Hindlimb muscle (tissue), 1 donor: ENCODE results near the gene MYOT. TPM values are rescaled to one million over a fixed set of nuclear protein-coding genes. Genes with fewer than 3 reads are reported as not detected.
"Not testable (repeated sequence)": the region's sequence is repeated elsewhere in the genome, so short reads cannot be mapped to it uniquely, and the experiment has no call there.

Experiments
- DNase-seq: peaks from one replicate; pipeline ENCODE4 v3.0.0-alpha.2; 2013
- polyA plus RNA-seq: library from polyadenylated mRNA; unstranded; fragments of 120-200 nt; gene quantifications from one replicate; pipeline ENCODE4 v1.2.1, GENCODE V29; 2013; ENCODE audit not compliant: insufficient read length

Gene MYOT
- polyA plus RNA-seq, 1 donor, result 268 TPM

DNA sequence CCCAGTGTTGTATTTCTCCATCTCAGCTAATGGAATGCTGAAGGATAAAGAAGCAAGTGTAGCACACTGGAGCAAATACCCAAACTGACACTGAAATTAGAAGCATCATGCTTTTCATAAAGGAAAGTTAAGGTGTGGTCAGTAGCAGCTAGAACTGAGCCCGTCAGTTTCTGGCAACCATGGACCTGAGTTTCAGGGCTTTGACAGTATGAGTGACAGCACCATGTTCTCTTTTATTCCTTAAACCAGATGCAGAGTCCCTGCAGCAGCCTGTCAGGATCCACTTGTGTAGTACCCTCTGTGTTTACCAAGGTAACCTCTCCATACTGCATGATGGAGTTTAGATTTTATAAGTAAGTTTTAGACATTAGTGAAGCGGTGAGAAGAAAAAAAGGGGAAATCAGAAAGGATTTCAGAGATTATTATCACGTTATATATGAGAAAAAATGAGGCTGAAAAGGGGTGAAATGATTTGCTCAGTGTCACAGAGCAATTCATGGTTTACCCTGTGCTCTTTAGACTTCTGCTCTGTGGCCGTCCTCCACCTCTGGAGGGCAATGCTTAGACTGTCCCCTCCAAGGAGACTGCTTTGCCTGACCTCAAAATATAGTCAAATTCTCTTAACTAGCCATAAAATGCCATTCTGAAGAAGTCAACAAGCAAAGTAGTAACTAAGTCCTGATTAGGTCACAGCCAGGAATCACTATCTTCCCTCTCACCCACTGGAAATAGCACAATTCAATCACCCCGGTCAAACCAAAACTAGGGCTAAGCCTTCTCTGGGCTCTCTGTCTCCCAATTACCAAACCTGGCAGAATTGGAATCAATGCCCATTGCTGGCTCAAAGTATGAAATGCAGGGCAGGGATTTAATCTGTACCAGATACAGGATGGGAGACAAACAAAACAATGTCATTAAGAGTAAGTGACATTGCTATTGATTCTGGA is 10.5 kb upstream of the MYOT start:
- DNase-seq, result no peak

DNA sequence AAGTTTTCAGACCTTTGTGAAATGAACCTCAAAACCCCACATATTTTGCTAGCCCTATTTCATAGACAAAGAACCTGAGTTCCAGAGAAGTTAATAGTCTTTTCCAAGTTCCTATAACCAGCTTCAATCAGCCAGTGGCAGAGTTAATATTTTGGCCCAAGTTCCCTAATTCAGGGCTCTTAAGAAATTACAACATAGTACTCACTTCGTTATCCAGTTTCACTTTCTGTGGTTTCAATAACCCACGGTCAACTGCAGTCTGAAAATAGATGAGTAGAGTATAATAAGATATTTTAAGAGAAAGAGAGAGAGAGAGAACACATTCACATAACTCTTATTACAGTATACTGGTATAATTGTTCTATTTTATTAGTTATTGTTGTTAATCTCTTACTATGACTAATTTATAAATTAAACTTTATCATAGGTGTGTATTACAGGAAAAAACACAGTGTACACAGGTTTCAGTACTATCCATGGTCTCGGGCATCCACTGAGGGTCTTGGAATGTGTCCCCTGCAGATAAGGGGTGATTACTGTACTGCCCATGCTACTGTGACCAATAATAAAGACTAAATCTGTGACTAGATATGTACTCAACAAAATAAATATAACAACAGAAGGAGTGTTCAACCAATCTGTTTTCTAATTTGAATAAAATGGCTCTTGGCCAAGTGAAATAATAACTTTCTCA is 9.3 kb upstream of the MYOT start:
- DNase-seq, result no peak

DNA sequence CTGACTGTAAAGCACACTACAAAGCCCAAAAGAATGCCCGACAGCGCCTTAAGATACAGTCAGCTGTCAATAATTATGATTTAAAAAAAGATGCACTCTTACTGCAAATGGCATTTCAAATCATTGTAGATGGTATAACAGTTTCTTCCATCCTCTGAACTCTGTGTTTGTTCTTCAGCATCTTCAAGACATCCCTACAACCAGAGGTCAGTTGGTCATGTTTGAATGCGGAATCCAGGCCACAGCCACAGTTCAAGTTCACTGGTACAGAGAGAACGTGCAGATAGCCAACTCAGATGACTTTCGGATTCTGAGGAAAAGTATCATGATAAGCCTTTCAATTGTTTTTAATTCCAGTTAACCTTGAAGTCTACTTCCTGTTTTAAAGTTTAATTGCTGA is 8.7 kb upstream of the MYOT start:
- no peak for DNase-seq

DNA sequence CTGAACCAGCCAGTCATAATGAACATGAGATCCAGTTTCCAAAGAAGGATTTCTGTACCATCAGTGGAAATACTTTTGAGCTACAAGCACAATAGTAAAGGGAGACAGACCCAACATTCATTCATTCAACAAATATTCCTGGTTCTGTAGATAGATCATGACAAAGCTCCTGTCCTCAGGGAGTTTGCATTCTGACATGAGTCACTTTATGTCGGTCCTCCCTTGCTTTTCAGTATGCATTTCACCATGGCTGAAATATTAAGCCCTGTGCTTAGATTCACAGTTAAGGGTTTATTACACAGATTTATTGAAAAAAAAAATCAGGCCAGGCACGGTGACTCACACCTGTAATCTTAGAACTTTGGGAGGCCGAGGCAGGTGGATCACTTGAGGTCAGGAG is 5.4 kb upstream of the MYOT start:
- no peak for DNase-seq

DNA sequence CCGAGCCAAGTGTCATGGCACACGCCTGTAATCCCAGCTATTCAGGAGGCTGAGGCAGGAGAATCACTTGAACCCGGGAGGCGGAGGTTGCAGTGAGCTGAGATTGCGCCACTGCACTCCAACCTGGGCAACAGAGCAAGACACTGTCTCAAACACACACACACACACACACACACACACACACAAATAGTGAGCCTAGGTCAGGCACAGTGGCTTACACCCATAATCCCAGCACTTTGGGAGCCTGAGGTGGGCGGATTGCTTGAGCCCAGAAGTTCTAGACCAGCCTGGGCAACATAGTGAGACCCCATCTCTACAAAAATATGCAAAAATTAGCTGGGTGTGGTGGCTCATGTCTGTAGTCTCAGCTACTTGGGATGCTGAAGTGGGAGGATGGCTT is 4.0 kb upstream of the MYOT start:
- DNase-seq, result not testable (repeated sequence)

DNA sequence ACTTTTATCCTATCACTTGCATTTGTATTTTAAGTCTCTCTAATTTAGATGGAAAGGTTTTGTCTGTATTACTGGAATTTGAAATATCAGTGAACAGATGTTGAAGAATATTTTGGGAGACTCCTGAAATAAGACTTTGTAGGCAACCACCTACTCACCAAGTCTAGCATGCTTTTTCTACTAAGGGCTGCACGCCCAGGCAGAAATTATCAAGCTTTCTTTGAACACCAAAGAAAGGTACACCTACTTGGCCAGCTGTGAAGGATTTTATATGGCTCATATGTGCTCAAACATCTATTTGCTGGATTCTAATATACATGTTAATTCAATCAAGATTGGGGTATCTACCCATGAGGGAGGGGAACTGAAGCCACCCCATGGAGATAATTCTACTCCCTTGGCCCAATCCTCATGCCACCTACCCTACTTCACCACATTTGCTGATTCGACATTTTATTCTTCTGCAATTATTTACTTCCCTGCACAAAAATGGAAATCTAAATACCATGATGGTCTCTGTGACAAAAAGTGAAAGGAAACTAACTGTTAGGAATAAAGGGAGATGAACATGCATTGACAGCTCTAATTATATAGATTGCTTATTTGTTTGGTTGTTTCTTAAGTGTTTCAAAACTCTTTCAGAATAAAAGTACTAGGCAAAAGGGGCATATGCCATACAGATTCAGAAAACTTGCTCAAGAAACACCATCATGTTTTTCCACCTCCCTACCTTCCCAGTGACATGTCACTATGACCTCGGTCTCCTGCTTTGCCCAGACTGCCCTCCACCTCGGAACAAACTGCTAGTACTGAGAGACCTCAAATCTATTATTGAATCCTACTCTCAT is 895 bp upstream of the MYOT start:
- DNase-seq, result no peak

DNA sequence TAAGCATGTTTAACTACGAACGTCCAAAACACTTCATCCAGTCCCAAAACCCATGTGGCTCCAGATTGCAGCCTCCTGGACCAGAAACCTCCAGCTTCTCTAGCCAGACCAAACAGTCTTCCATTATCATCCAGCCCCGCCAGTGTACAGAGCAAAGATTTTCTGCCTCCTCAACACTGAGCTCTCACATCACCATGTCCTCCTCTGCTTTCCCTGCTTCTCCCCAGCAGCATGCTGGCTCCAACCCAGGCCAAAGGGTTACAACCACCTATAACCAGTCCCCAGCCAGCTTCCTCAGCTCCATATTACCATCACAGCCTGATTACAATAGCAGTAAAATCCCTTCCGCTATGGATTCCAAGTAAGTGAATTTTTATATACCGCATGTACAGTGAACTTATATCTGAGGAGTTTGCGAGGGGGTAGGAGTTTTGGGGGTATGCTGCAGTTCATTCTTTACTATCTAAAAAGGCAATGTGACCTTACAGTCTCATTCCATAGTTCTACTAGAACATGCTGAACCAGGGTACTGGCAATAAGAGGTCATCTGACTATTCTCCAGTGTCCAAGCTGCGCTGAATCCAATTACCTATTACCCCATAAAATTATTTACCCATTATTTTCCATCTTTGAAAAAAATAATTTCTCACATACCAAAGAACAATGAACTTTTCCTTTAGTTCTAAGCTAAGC is 3.1 kb downstream of the MYOT start:
- DNase-seq, result no peak

DNA sequence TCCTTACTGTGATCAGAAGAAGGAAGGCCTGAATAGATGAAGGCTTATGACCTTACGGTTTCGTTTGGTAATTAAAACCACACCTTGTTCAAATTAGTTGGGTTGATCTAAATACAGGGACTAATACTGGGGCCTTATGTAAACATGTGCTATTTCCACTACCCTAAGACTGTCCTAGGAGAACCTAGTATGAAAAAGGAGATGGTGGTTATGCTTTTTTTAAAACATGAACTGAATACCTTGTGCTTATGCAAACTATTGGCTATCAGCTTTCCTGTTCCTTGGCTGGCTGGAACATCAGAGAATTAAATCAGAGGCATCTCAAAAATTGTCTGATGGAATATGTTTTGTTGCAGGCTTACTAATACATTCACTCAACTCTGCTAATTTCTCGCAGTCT is 3.9 kb downstream of the MYOT start:
- DNase-seq, result no peak

DNA sequence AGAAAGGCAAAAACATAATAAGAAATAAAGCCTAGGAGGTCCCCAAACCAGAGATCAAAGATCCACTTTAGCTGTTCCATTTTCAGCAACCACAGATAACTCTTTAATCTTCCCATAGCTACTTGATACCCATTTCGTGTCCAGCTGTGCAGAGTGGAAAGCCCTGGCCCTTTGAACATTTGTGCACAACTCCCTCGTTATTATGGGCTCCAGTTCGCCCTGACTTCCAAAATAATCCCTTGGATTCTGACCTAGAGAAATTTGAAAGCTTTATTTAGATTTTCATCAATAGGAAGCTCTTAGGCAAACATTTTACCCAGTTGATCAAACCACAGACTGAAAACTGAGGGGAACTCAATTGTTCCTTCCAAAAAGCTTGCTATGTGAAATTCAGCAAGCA is 4.8 kb downstream of the MYOT start:
- DNase-seq, result no peak

DNA sequence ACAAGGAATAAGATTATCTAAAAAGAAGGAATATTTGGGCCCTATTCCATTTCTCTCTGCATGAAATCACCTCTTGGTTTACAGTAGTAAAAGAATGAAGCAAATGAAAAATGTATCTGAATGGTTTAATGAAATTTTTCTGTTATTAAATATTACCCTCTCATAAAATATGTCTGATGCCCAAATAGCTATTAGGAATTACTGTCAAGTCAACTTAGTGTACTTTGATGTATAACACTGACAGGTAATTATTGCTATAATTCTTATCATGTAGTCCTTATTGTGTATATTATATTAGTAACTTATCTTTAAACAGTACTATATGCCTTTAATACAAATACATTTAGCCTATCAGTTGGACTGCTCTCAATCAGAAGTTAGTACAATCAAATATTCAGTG is 8.4 kb downstream of the MYOT start:
- DNase-seq, result no peak

DNA sequence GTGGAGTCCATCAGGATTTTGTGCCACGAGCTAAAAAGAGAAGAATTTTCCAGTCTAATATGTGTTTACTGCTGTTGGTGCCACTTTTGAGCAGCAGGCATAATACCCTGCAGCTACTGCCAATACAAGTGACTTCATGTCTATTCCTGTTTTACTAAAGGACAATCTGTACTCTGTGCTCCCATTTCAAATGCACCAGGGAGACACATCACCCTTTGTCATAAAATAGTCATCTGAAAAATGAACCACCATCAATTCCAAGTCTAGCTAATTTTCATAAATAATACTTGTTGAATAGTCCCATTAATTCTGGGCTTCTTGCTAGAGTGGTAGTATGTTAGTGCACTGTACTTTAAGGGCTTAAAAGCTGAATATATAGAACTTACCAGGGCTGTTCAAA is 12.7 kb downstream of the MYOT start:
- DNase-seq, result no peak

DNA sequence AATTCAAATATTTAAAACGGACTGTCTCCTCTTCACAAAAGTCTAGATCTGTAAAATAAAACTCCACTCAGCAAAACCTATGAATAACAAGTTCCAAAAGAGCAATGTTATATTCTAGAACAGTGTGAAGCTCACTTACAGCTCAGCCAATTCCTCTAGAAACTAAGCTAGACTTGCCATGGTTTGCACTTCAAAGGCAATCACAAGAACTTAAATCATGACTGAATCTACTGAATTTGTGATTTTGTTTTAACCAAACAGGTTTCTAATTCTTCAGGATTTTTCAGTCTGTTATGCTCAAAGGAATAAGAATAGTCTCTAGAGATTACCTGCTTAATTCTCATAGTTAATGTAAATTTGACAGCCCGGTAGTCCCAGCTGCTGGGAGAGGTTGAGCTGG is 20.2 kb downstream of the MYOT start:
- DNase-seq, result no peak

DNA sequence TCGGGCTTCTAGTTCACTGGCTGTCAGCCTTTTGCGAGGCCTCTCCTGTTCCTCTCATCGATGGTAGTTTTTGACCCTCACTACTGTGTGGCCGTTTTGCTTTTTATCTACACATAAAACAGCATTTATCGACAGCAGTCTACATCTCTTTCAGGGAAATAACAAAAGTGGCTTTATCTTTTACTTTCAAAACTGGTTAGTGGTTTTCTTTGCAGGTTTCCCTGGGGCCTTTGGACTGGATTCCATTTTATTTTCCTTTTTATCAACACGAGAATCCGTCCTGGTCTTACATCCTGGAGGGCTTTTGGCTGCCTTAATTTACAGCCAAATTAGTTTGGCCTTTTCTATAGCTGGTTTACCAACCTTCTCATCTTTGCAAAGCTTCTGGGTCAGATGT is 20.8 kb downstream of the MYOT start:
- DNase-seq, result no peak

DNA sequence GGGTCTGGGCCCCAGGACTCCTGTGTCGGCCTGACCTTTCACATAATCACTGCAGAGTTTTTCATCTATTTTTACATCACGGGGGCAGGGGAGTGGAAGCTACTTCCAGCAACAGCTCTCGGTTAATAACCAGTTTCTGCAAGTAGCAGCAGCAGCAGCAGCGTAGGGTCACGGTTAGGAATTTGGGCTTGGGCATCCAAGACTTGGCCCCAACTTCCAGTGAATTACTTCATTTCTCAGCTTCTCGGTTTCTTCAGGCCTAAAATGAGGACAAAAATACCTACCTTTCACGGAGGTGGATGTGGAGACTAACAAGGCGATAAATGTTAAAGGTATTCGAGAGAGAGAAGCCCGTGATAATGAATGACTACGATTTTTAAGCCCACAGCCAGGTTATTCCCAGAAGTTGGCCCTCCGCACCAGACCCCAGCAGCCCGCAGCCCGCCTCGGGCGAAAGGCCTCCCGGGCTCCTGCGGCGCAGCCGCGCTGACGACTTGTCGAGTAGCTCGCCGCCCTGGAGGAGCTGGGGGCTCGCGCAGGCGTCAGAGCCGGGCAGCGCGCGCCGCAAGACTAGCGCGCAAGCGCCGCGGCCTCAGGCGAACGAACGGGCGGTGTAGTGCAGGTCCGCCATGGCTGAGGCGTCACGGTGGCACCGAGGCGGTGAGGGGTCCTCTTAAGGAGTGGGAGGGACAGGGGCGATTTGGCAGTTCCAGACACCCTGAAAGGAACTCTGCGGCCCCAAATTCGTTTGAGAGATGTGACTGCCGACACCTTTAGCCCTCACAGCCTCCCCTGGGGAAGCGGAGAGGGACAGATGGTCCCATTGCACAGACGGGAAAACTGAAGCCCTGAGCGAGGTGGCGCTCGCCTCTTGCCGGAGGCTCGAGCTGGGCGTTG is 21.5 kb downstream of the MYOT start, which contains the start of gene PKD2L2:
TSS of gene PKD2L2 (plus strand) at position 595 of the 897 bp plus-strand sequence. CDS start at position 630, 35 bp downstream.
- DNase-seq, result peak; percentile 89

DNA sequence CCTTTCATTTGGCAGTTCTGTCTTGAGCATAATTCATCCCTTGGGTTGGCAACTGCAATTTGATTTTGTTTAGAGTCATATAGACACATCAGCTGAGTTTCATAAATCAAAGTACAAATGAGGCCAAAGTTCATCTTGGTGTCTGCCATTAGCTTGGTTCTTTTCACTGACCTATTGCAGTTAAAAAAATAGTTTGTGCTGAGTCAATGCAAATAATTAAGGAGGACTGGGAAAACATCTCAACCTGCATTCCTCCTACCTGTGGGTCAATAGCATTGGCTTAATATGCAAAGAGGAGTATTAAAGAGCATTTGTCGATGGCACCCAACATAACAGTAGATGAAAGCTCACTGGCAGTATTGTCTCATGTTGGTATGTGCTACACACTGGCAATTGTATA is 23.2 kb downstream of the MYOT start:
- DNase-seq, result no peak

DNA sequence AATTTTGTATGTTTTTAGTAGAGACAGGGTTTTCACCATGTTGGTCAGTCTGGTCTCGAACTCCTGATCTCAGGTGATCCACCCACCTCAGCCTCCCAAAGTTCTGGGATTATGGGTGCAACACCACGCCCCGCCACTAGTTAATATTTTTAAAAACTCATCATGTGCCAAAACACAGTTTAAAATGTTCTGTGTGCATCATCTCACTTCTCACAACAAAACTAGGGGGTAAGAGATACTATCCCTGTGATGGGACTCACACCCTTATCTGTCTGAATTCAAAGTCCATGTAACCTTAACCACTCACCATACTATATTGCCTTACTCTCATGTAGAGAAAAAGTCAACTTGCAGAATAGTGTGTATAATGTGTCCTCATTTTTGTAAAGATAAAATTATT is 24.2 kb downstream of the MYOT start:
- DNase-seq, result no peak

DNA sequence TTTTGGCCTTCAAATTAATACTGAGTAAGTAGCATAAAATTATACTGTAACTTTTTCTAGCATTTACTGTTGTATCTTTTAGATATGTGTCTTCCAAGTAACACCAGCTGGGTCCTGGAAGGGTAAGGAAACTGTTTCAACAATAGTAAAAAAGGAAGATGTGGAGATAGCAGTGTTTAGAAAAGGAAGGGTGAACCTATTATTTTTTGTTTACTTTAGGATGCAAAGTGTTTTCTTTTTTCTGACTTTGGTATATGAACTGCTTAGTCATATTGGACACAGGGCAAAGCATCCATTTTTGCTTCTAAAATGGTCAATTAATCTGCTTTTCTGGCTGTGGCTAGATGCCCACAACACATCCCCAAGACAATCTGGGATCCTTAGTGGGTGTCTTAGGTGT is 26.9 kb downstream of the MYOT start:
- DNase-seq, result no peak

DNA sequence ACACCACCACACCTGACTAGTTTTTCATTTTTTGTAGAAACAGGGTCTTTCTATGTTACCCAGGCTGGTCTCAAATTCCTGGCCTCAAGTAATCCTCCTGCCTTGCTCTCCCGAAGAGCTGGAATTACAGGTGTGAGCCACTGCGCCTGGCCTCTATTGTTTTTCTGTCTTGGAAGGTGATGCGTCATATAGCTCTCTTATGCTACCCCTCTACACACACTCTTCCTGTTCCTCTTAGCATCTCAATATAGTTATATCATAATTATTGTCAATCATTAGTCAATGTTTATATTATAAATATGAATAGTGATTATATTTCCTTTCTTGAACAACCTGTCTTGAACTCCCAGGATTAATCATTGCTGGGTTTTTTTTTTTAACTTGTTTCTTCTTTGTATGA is 28.9 kb downstream of the MYOT start:
- no peak for DNase-seq

DNA sequence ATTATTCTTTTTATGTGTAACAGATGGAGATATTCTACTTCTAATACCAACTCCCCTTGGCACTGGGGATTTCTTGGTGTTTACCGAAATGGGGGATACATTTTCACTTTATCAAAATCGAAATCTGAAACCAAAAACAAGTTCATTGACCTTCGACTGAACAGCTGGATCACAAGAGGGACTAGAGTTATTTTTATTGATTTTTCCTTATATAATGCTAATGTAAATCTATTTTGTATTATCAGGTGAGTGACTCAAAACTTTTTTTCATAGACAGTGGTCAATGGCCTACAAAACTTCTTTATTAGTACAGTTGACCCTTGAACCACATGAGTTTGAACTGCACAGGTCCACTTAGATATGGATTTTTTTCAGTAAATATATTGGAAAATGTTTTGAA is 31.8 kb downstream of the MYOT start:
- no peak for DNase-seq

DNA sequence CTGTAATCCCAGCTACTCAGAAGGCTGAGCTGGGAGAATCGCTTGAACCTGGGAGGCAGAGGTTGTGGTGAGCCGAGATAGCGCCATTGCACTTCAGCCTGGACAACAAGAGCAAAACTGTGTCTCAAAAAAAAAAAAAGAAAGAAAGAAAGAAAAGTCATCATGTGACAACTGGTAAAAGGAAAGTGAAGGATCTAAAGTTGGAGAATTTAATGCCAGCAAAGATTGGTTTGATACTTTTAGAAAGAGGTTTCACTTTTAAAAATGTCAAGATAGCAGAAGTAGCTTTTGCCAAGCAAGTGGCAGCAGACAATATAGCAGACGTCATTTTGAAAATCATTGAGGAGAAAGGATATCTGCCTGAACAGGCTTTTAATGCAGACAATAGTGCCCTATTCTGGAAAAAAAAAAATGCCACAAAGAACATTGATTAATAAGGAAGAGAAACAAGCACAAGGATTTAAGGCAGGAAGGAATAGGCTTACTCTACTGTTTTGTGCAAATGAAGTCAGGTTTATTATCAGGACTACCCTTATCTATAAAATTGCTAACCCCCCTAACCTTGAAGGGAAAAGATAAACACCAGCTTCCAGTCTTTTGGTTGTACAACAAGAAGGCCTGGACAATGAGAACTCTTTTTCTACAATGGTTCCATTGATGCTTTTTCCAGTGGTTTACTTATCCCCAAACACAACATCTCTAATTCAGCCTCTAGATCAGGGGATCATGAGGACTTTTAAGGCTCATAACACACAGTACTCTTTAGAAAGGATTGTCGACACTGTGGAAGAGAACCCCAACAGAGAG is 33.6 kb downstream of the MYOT start:
- no peak for DNase-seq
